Neural cell (in vitro differentiated cells): ENCODE results near the gene ZNF430.

Experiments used
- EZH2 ChIP-seq: fragments of 200-600, 300-800 bp; shearing (Covaris generic), sonication (generic); IDR thresholded peaks from 2 replicates; pipeline ENCODE4 v1.6.1; 2014; ENCODE audit warnings: antibody characterized with exemption, low read length, borderline replicate concordance, mild to moderate bottlenecking; ENCODE audit not compliant: insufficient read depth, poor library complexity, severe bottlenecking
- POLR2AphosphoS5 ChIP-seq: IDR thresholded peaks from 2 replicates; pipeline ENCODE4 v1.6.1; 2012
- RAD21 ChIP-seq: fragments of 450-650 bp; conservative IDR thresholded peaks from 2 replicates; pipeline ENCODE4 v1.6.1; 2014; ENCODE audit warnings: antibody characterized with exemption, mild to moderate bottlenecking, moderate library complexity
- TF ChIP-seq, protein P1 (sequence below): fragments of 450-650 bp; IDR thresholded peaks from 2 replicates; pipeline ENCODE4 v1.5.1; 2014; ENCODE audit warnings: antibody characterized with exemption, mild to moderate bottlenecking, moderate library complexity; ENCODE audit not compliant: poor library complexity, severe bottlenecking
- TF ChIP-seq, protein P2 (sequence below): IDR thresholded peaks from 2 replicates; pipeline ENCODE4 v1.6.1; 2012; ENCODE audit warnings: borderline replicate concordance

DNA sequence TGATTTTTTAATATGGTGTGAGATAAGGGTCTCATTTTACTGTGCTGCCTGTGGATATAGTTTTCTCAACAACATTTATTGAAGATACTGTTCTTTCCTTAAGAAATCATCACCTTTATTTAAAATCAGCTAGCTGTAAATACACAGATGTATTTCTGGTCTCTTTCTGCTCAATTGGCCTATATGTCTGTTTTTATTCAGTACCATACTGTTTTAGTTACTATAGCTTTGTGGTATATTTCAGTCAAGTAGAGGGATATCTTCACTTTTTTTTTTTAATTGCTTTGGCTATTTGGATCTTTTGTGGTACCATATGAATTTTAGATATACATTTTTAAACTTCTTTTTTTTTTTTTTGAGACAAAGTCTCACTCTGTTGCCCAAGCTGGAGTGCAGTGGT is 44.9 kb downstream of the ZNF430 start:
- TF ChIP-seq EZH2 (no peak), RAD21 (no peak), POLR2AphosphoS5 (no peak)
- TF ChIP-seq, protein P1, sequence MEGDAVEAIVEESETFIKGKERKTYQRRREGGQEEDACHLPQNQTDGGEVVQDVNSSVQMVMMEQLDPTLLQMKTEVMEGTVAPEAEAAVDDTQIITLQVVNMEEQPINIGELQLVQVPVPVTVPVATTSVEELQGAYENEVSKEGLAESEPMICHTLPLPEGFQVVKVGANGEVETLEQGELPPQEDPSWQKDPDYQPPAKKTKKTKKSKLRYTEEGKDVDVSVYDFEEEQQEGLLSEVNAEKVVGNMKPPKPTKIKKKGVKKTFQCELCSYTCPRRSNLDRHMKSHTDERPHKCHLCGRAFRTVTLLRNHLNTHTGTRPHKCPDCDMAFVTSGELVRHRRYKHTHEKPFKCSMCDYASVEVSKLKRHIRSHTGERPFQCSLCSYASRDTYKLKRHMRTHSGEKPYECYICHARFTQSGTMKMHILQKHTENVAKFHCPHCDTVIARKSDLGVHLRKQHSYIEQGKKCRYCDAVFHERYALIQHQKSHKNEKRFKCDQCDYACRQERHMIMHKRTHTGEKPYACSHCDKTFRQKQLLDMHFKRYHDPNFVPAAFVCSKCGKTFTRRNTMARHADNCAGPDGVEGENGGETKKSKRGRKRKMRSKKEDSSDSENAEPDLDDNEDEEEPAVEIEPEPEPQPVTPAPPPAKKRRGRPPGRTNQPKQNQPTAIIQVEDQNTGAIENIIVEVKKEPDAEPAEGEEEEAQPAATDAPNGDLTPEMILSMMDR: no peak
- TF ChIP-seq, protein P2, sequence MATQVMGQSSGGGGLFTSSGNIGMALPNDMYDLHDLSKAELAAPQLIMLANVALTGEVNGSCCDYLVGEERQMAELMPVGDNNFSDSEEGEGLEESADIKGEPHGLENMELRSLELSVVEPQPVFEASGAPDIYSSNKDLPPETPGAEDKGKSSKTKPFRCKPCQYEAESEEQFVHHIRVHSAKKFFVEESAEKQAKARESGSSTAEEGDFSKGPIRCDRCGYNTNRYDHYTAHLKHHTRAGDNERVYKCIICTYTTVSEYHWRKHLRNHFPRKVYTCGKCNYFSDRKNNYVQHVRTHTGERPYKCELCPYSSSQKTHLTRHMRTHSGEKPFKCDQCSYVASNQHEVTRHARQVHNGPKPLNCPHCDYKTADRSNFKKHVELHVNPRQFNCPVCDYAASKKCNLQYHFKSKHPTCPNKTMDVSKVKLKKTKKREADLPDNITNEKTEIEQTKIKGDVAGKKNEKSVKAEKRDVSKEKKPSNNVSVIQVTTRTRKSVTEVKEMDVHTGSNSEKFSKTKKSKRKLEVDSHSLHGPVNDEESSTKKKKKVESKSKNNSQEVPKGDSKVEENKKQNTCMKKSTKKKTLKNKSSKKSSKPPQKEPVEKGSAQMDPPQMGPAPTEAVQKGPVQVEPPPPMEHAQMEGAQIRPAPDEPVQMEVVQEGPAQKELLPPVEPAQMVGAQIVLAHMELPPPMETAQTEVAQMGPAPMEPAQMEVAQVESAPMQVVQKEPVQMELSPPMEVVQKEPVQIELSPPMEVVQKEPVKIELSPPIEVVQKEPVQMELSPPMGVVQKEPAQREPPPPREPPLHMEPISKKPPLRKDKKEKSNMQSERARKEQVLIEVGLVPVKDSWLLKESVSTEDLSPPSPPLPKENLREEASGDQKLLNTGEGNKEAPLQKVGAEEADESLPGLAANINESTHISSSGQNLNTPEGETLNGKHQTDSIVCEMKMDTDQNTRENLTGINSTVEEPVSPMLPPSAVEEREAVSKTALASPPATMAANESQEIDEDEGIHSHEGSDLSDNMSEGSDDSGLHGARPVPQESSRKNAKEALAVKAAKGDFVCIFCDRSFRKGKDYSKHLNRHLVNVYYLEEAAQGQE: no peak
